HG03095 (cell line): ENCODE data around the gene CNFN.

Experiments
- ATAC-seq: cut with Tn5 transposase; IDR thresholded peaks from one replicate; pipeline ENCODE4 v1.9.1; 2021; ENCODE audit warnings: moderate library complexity; ENCODE audit not compliant: unreplicated experiment

CNFN gene

GRCh38 chr19:42376177-42376555 lies 13.9 kb downstream of the CNFN start:
- no peak for ATAC-seq

- ATAC-seq = no peak
Observed at GRCh38 chr19:42375415-42376176, 14.5 kb downstream of the CNFN start.

GRCh38 chr19:42374826-42375376 lies 15.2 kb downstream of the CNFN start:
- ATAC-seq = no peak

GRCh38 chr19:42370626-42371175 lies 19.4 kb downstream of the CNFN start:
- no peak for ATAC-seq

- ATAC-seq = no peak
Observed at GRCh38 chr19:42370068-42370520, 20.0 kb downstream of the CNFN start.

- ATAC-seq = no peak
Observed at GRCh38 chr19:42369433-42370067, 20.5 kb downstream of the CNFN start.

- ATAC-seq = no peak
Observed at GRCh38 chr19:42368765-42369164, 21.3 kb downstream of the CNFN start.

- no peak for ATAC-seq
Observed at GRCh38 chr19:42368360-42368759, 21.7 kb downstream of the CNFN start.

GRCh38 chr19:42367929-42368328 lies 22.2 kb downstream of the CNFN start:
- no peak for ATAC-seq

GRCh38 chr19:42366673-42367072 lies 23.4 kb downstream of the CNFN start:
- no peak for ATAC-seq

GRCh38 chr19:42363614-42364346 lies 26.3 kb downstream of the CNFN start:
- no peak for ATAC-seq

GRCh38 chr19:42362891-42363440 lies 27.1 kb downstream of the CNFN start:
- no peak for ATAC-seq

GRCh38 chr19:42362342-42362741 lies 27.8 kb downstream of the CNFN start:
- no peak for ATAC-seq

- ATAC-seq = no peak
Observed at GRCh38 chr19:42361545-42361910, 28.6 kb downstream of the CNFN start.

- ATAC-seq = no peak
Observed at GRCh38 chr19:42360787-42361544, 29.1 kb downstream of the CNFN start.

GRCh38 chr19:42357290-42357689 lies 32.8 kb downstream of the CNFN start:
- ATAC-seq = no peak

- ATAC-seq = no peak
Observed at GRCh38 chr19:42356686-42357085, 33.4 kb downstream of the CNFN start.

GRCh38 chr19:42355896-42356295 lies 34.2 kb downstream of the CNFN start:
- no peak for ATAC-seq

- no peak for ATAC-seq
Observed at GRCh38 chr19:42353341-42354015, 36.6 kb downstream of the CNFN start.
